Activated CD4-positive, CD25-positive, alpha-beta regulatory T cell treated with anti-CD3 and anti-CD28 coated beads, Interleukin-2, amount 50 U/mL, for 72 hours (primary cell): Measurements from ENCODE around the gene F8.
"Not testable (repeated sequence)": the region's sequence is repeated elsewhere in the genome, so short reads cannot be mapped to it uniquely, and the experiment has no call there.

Experiments
- DNase-seq: peaks from one replicate; pipeline ENCODE4 v3.0.0; 2021

F8 gene

DNA sequence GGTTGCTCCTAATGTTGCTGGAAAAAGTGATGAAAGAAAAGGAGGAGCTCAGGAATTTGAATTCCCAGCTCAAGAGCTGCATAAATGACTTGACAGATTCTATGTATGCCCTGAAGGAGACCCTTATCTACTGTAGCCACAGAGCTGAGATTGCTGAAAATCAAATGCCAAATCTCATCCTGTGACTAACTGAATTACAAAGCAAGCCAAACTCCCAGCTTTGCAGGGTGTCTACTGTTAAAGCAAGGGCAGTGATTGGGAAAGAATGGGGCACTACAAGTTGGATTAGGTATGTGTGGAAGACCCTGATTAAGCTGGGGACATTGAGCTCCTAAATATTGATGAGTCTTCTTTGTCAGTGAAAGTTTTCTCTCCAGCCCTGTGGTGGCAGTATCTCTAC, 167.3 kb downstream of the F8 start:
- DNase-seq = no peak

DNA sequence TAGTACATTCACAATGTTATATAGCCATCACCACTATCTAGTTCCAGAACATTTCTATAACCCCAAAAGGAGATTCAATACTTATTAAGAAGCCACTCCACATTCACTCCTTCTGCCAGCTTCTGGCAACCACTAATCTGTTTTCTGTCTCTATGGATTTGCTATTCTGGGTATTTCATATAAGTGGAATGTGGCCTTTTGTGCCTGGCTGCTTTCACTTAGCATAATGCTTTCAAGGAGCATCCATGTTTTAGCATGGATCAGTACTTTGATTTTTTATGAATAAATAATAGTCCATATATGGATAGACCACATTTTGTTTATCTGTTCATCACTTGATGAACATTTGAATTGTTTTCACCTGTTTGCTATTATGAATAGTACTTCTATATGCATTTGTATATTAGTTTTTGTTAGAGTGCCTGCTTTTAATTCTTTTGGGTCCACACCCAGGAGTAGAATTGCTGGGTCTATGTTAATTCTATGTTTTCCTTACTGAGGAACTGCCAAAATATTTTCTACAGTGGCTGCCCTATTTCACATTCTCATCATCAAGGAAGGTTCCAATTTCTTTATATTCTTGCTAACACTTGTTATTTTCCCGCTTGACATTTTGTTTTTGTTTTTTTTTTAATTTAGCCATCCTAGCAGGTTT, 171.4 kb downstream of the F8 start:
- DNase-seq = no peak

DNA sequence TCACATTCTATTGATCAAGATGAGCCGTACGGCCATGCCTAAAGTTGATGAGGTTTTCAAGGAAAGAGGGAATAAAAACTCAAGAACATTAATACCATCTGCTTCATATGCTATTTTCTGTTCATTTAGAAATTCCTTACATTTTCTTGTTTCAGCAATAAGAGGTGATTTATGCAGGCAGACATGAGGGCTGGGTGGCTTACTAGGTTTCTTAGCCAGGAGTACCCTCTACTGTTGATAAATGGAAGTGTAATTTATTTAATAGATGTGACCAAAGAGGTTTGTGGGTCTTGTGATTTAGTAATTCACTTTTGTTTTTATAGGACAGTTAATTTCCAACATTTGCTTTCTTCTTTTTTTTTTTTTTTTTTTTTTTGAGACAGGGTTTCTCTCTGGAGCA, 181.7 kb downstream of the F8 start:
- no peak for DNase-seq

DNA sequence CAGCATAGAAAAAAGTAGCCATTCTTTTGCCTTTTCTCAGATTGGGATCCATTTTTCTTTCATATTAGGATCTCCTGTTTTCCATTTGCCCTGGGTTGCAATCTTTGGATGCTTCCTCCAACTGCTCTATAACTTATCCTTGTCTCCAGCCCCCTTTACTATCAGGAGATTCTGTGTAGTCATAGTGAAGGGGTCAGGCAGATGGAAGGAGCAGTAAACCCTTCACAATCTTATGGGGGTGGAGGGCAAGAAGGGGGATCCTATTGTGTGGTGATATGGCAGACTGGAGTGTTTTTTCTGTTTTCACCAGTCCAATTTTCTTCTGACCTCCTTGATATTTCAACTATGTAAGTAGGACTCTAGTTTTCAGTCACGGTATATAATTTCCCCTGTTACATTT, 186.4 kb downstream of the F8 start:
- DNase-seq = no peak

DNA sequence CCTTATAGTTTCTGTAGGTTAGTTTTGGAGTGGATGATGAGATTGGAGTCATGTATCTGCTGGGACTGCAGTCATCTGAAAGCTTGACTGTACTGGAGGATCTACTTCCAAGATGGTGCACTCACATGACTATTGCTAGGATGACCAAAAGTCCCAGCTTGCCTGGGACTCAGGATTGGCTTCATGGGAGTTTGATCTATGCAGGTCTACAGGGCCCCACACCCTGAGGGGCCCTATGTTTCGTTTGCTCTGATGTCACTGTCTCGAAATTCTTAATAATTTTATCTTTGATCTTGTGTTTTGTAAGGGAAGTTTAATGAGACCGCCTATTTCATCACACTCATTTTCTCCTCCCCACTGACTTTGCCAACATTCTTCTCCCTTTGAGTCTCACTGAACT, 188.0 kb downstream of the F8 start, which contains the start of gene SMIM9:
Gene SMIM9 (minus strand): TSS at position 101 of the 400 bp plus-strand sequence. CDS start 3,806 bp downstream, outside the sequence.
- DNase-seq = no peak

DNA sequence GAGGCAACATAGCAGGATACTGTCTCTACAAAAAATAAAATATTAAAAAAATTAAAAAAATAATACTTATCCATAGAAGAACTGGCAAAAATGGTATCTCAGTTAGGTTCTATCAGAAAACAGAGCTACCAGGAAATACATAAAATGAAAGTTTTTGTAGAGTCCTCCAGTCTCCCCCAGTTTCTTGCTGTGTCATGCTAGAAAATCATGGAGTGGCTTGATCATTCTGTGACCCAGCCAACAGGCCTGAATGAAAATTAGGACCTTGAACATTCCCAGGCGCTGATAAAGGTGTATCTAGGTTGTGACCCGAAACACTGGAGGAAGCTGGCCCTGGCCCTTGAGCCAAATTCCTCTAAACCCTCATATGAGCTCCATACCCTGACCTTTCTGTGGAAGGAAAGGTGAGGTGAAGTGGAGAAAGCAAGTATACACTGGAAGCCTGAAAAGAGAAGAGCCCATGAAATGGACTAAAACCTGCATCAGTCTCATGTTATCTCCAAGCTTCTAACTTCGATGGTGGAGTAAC, 188.7 kb downstream of the F8 start:
- DNase-seq = no peak

DNA sequence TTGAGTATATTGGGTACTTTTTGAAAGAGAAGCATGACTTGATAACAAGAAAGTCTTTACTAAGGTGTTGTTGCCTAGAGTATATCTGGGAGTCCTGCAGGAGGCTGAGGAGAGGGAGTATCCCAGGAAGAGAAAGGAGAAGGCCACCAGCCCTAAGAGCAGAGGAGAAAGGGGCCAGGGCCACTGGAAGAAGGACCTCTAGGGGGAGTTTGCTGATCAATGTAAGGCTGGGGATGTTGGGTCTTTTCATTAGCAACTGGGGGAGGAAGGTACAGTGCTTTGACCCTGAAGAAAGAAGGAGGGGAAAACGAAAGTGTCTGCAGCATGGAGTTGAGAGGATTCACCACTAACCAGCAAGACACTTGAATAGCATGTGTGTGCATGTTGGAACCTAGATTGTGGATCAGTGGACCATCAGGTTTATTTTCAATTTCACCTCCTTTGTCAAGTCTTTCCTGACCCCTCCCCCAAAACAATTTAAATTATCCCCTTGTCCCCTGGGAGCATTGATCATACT, 192.5 kb downstream of the F8 start:
- no peak for DNase-seq

DNA sequence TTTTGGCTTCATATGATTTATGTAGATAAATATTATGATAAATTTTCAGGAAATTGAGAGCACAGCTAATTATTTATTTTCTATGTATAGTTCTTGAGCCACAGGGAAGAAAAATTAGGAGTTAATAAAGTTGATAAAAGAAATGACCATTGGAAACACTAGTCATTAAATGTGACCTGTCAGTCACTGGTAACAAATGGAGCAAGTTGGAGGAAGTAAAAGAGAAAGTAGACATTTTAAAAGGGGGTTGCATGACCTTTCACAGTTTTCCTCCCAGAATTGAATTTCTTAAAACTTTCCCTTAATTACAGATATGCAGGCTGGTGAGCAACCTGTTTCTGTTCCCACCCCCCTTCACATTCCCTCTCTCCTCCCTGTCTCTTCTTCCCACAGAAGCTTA, 193.4 kb downstream of the F8 start:
- DNase-seq = no peak

DNA sequence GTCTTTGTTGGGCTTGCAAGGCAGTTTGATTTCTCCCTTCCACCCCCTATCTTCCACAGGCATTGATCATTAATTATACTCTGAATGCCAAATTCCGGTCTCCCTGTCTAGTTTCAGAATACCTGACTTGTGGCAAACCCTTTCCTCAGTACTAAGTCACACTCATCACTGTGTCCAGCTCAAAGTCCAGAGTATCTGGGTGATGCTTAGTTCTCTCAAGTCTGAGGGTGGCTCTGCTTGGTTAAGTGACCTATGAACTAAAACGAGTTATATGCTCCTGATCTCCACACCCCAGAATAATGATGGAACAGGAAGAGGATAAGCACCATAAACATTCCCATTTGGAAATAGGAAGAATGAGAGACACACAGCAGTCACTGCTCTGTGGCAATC, 194.5 kb downstream of the F8 start:
- no peak for DNase-seq

DNA sequence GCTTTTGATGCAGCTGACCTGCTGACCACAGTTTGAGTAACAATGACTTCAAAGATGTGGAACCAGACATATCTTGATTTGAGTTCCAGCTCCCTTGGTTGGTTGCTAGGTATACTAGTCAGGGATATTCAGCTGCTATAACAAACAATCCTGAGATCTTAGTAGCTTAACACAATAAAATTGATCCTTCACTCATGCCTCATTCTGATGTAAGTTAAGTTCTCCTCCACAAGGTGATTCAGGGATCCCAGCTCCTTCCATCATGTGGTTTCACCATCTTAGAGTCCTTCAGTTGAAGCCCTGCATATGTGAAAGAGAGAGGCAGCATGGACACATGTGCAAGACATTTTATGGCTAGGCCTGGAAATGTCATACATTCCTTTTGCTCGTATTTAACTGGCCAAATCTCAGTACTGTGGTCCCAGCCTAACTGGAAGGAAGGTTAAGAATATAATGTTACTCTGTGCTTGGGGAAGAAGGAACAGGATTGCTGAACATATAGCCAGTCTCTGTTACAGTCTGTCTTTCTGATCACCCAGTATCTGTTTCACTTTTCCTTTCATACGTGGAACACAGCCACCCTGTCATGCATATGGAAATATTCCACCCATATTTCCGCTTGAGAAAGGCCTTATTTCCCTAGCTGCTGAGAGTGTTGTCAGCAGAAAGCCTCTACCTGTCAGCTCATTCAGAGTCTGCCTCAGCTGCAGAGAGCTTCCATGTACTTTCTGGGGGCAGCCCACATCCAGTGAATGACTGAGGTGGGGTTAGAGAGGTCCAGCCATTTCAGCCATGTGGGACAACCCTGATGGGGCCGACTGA, 195.1 kb downstream of the F8 start:
- no peak for DNase-seq

DNA sequence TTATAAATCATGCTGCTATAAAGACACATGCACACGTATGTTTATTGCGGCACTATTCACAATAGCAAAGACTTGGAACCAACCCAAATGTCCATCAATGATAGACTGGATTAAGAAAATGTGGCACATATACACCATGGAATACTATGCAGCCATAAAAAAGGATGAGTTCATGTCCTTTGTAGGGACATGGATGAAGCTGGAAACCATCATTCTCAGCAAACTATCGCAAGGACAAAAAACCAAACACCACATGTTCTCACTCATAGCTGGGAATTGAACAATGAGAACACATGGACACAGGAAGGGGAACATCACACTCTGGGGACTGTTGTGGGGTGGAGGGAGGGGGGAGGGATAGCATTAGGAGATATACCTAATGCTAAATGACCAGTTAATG, 196.9 kb downstream of the F8 start:
- DNase-seq = not testable (repeated sequence)

DNA sequence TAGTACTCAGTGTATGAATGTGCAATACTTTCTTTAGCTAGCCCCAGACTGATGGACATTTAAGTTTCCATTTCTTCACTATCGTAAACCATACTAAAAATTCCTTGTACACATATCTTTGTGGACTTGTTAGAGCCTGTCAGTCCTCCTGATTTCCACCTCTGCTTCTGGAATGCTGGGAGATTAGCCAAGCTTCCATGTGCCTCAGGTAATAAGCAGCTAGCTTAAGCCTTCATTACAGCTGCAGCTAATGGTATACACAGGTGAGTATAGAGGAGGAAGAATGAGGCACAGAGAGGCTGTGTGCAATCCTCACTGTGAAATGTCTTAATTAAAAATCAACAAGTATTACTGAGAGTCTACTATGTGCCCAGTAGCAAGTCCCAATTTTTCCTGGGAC, 197.9 kb downstream of the F8 start:
- DNase-seq = no peak

DNA sequence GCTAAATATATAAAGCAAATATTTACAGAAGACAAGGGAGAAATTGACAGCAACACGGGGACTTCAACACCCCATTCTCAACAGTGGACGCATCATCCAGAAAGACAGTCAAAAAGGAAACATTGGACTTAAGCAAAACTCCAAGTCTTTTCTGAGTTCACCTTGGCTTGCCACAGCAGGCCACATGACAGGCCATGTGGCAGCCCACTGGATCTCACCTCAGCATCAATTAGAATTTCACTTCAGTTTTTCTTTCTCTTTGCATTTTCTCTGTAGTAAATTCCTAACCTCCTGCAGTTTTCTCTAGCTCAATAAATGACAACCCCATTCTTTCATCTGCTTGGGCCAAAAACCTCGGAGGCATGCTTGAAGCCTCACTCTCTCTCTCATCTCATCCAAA, 200.5 kb downstream of the F8 start:
- DNase-seq = no peak

DNA sequence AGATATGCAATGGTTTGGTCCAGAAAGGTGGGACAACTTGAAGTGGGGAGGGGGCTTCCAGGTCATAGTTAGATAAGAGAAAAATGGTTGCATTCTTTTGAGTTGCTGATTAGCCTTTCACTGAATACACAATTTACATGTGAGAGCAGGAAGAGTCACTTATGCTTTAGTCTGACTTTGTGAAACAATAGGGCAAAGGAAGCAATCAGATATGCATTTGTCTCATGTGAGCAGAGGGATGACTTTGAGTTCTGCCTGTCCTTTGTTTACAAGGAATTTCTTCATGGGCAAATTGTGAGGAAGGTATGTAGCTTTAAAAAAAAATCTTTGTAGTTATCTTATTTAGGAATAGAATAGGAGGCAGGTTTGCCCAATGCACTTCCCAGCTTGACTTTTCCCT, 201.0 kb downstream of the F8 start:
- no peak for DNase-seq

DNA sequence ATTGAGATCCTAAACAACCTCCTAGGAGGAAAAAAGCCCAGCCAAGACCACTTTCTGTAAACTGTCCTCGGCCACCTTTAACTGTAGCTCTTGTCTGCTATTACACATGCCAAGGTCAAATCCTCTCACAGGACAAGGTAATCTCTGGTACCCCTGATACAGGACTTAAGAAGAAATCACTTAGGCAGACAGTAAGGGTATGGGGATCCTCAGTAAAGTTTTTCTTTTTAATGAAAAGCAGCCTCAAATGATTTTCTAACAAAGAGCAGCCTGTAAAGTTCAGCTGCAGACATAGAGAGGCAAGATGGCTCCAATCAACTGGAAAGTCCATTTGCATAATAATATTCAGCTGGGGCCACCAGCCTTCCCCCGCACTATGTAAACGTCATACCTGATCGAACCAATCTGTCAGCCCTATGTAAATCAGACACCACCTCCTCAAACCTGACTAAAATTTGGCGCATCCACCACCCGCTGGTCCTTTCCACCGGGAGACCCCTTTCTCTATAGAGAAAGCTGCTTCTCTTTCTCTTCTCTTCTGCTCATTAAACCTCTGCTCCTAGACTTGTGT, 202.7 kb downstream of the F8 start:
- DNase-seq = no peak

DNA sequence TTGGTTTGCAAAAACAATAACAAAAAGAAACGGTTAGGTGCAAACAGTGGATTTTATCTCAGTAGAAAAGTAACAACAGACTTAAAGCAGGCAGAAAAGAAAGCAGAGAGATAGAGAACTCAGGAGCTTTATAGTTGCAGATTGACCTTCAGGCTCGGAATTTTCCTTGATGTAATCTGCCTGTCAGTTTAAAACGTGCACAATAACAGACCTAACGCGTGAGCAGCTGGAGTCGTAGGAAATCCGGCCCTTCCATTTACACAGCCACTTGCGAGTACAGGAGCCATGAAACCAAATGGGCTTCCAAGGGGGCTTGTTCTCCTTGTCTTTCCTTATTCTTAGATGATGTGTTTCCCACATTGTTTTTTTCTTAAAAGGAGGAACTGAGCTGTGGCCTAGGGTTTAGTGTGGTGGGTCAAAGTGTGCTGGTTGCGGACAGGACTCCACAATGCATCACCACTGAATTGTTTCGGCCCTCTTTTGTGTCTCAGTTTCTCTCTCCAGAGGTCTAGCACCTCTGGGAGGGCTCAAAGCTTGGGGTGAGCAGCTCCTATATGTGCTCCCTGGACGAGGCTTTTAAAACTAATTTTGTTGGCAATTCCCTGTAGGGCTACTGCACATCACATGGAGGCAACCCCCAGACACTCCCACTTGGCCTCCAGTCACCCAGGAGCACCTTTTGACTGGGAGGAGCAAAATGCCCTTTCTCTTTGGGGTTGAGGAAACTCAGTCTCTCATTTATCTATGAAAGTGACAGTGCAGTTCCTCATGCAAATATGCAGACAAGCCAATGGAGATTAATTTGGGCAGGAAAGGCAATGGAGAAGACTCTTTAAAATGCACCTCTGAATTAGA, 203.4 kb downstream of the F8 start:
- no peak for DNase-seq

DNA sequence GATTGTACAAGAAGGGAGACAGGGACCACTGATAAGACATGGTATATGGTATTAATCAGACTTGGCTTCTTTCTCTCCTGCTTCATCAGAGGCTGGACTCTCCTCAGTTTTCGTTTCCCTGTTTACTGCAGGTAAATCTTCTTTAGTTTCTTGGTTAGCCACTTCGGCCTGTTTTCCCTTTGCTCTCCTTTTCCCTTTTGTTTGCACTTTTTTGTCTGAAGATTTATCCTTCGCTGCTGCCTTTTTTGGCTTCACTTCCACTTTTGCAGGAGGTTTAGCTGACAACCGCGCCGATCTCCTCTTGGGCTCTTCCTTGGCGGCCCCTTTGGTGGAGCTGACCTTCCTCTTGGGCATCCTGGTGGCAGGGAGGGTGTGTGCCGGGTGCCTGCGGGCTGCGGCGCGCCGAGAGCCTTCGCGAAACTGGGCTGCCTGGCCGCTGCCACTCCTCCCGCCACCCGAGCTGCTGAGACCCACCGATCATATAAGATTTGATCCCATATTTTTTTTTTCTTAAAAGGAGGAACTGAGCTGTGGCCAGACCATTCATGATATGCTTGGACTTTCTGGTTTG, 205.4 kb downstream of the F8 start:
- DNase-seq = not testable (repeated sequence)

DNA sequence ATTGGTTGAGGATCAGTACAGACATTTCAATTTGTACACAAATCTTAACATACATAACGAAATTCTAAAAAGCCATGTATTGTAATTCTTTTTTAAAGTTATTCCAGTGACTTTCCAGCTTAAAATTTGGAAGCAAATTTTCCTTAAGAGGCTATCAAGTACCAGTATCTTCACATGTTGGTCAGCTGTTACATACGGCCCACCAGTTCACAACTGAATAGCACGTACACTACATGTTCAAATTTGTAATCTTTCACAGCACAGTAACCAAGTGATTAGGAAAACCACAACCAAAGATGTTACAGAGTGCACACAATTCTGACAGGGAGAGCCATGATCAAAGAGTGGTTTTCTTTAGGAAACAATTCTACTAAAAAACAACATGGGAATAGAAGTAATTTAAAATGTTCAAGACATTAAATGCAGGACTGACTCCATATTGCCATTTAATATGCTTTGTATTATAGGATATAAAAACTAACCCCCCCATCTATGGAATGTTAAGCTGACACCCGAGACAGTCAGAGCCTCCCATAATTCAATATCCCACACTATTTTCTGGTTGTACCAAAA, 206.1 kb downstream of the F8 start:
- not testable (repeated sequence) for DNase-seq

DNA sequence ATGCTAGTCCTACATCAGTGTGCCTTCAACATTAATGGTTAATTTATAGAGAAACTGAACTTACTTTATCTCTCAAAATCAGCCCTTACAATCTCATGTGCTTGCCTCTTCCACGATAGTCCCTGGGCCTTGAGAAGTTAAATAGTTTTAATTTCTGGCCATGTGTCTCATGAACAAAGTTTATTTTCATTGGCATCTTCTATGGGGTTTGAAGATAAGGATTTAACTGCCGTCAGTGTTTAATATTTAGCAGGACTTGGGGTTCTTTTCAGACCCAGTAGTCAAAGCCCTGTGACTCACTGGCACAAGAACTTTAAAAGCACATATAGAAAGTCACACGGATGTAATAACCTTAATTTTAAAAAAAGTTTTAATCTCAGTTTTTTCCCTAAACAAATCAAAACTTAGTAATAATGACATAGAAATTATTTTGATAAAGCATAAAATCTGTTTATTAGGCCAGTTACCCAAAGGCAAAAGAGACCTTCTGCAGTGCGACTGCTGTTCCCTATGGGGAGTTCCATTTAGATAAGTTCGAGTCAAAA, 207.2 kb downstream of the F8 start:
- no peak for DNase-seq

DNA sequence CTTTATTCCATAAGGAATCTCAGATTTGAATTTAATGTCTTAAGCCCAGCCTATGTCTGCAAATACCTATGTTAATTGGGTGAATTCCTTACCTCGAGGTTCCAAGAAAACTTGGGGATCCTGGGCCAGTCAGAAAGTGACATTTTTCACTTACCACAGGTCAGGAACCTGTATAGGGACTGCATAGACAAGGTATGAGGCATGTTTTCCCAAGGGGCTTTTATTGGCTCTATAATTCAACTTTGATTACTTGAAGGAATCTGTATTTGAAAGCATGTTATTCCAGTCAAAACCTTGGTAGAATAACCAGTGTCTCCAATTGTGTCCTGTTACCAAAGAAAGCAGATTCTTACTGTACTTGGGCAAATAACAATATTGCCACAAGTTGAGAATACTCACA, 208.7 kb downstream of the F8 start:
- DNase-seq = no peak

DNA sequence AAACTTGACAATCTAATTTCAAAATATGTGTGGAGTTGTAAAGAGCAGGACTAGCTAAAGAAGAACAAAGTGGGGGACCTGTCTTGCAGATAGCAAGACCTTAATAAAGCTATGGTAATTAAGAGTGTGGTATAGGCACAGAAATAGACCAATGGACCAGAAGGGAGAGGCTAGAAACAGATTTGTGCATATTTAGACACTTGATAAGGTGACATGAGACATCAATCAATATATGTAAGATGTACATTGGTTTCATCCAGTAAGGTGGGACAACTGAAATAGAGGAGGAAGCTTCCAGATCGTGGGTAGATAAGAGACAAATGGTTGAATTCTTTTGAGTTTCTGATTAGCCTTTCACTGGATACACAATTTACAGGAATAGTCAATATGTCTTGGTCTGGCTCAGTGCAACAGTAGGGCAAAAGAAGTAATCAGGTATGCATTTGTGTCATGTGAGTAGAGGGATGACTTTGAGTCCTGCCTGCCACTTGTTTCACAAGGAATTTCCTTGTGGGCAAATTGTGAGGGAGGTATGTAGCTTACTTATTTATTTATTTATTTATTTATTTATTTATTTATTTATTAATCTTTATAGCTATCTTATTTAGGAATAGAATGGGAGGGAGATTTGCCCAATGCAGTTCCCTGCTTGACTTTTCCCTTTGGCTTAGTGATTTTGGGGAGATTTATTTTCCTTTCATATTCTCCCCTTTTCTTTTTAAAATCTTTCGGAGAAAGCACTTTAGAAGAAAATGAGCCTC, 210.0 kb downstream of the F8 start:
- no peak for DNase-seq
